Measurements from ENCODE around the gene DPP6. TPM values are rescaled to one million over a fixed set of nuclear protein-coding genes. Genes with fewer than 3 reads are reported as not detected.
A peak's percentile ranks its signal among the peaks of the same experiment; 100 is the strongest.

DPP6 gene
- total RNA-seq, 2 donors from 2014 or later = 0.05 to 38.7 TPM

DNA sequence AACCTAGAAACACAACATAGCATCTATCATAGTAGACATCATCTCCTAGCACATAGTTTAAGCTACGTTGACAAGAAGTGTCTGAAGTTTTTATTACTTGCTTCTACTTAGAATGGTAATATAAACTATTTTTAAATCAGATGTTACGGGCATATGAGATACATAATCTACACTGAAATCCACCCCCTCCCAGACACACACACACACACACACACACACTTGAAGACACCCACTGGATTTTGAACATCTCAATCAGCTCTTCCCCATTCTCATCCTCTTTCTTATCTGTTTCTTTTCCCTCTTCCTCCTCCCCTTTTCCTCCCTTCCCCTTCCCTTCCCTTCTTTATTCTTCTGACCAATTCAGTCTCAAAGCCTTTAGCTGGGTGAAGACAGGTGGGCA is 774.8 kb downstream of the DPP6 start:
- H3K4me1 ChIP-seq (replicated peaks) = no peaks in the 10 kb centered on the region
- 33% methylated on average over 2 of the region's 2 CpGs for WGBS

DNA sequence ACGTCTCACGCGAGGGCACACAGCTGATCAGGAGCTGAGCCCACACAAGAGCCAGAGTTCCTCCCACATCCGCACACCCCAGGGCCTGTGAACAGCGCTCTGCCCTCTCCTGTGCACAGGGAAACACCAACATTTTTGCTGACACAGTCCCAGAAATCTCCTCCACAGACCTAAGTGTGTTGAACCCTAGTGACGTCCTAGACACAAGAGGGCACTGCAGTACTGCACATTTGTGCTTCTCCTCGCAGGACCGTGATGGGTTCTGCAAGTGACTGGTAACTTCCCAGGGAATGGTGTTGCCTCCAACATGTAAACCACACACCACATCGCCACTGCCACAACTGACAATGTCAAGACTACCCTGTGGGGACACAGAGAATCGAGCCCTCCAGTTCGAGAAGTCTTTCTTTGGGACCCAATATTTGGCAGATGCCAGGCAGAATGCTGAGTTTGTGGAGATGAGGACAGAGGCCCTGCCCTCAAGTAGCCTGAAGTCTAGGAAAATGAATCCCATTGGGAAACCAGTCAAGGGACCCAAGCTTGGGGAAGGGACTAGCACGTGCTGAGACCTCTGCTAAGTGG is 780.5 kb downstream of the DPP6 start:
- H3K27ac ChIP-seq = no peak overlapping the region
- no peak overlapping the region for H3K4me3 ChIP-seq
- intact Hi-C loops (cut with DNase I) = no loop called here
- TF ChIP-seq POLR2A (IDR thresholded peaks at IDR 0.05) = no peak
- TF ChIP-seq, protein P1, sequence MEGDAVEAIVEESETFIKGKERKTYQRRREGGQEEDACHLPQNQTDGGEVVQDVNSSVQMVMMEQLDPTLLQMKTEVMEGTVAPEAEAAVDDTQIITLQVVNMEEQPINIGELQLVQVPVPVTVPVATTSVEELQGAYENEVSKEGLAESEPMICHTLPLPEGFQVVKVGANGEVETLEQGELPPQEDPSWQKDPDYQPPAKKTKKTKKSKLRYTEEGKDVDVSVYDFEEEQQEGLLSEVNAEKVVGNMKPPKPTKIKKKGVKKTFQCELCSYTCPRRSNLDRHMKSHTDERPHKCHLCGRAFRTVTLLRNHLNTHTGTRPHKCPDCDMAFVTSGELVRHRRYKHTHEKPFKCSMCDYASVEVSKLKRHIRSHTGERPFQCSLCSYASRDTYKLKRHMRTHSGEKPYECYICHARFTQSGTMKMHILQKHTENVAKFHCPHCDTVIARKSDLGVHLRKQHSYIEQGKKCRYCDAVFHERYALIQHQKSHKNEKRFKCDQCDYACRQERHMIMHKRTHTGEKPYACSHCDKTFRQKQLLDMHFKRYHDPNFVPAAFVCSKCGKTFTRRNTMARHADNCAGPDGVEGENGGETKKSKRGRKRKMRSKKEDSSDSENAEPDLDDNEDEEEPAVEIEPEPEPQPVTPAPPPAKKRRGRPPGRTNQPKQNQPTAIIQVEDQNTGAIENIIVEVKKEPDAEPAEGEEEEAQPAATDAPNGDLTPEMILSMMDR (IDR thresholded peaks at IDR 0.05) = peak in 2 of 4 experiments; percentile 21 to 33
- H3K36me3 ChIP-seq = no peaks in the 10 kb centered on the region
- DNase-seq (ENCODE audit: low spot score) = no peak
- no peaks in the 10 kb centered on the region for H3K27me3 ChIP-seq (replicated peaks; ENCODE audit: insufficient read depth)
- no peaks in the 10 kb centered on the region for H3K9me3 ChIP-seq
- H3K4me1 ChIP-seq (replicated peaks) = no peaks in the 10 kb centered on the region
- 65% methylated on average over 12 of the region's 12 CpGs for WGBS

More for the DNA sequence above, 774.8 kb downstream of the DPP6 start:
- TF ChIP-seq, protein P1 (IDR thresholded peaks at IDR 0.05) = no peak
- TF ChIP-seq POLR2AphosphoS5 (IDR thresholded peaks at IDR 0.05) (no peak), POLR2A (IDR thresholded peaks at IDR 0.05) (no peak)
- no peak overlapping the region for H3K27ac ChIP-seq
- no peaks in the 10 kb centered on the region for H3K36me3 ChIP-seq
- no peak for DNase-seq (ENCODE audit: low spot score)
- H3K27me3 ChIP-seq (replicated peaks; ENCODE audit: insufficient read depth) = no peaks in the 10 kb centered on the region
- H3K9me3 ChIP-seq = no peaks in the 10 kb centered on the region
- intact Hi-C loops (cut with DNase I) = no loop called here
- no peak overlapping the region for H3K4me3 ChIP-seq

GRCh38 chr7:154836021-154836448 is 783.8 kb downstream of the DPP6 start:
- Histone ChIP-seq H3K27ac (no peak overlapping the region), H3K4me3 (no peak overlapping the region), H3K9me3 (no peaks in the 10 kb centered on the region), H3K27me3 (replicated peaks; ENCODE audit: insufficient read depth) (no peaks in the 10 kb centered on the region), H3K4me1 (replicated peaks) (no peaks in the 10 kb centered on the region), H3K36me3 (no peaks in the 10 kb centered on the region)
- no peak for TF ChIP-seq POLR2AphosphoS5 (IDR thresholded peaks at IDR 0.05)
- TF ChIP-seq, protein P1 (IDR thresholded peaks at IDR 0.05) = no peak
- no peak for TF ChIP-seq POLR2A (IDR thresholded peaks at IDR 0.05)
- 68% methylated on average over 13 of the region's 13 CpGs for WGBS
- intact Hi-C loops (cut with DNase I) = no loop called here
- no peak for DNase-seq (ENCODE audit: low spot score)

DNA sequence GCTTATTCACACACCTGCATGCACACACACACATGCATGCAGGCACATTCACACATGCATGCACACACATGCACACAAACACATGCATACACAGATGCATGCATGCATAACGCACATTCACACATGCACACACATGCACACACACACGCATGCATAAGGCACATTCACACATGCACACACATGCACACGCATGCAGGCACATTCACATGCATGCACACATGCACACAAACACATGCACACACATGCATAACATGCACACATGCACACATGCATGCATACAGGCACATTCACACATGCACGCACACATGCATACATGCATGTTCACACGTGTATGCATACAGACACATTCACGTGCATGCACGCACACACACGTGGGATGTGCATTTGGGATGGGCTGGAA is 784.9 kb downstream of the DPP6 start:
- no peak for DNase-seq (ENCODE audit: low spot score)
- Histone ChIP-seq H3K9me3 (no peaks in the 10 kb centered on the region), H3K4me3 (no peak overlapping the region), H3K27ac (no peak overlapping the region), H3K4me1 (replicated peaks) (no peaks in the 10 kb centered on the region), H3K36me3 (no peaks in the 10 kb centered on the region), H3K27me3 (replicated peaks; ENCODE audit: insufficient read depth) (no peaks in the 10 kb centered on the region)
- 90% methylated on average over 8 of the region's 8 CpGs for WGBS
- TF ChIP-seq, protein P1 (IDR thresholded peaks at IDR 0.05) = no peak
- no peak for TF ChIP-seq POLR2AphosphoS5 (IDR thresholded peaks at IDR 0.05)
- TF ChIP-seq POLR2A (IDR thresholded peaks at IDR 0.05) = no peak
- intact Hi-C loops (cut with DNase I) = no loop called here

- intact Hi-C loops (cut with DNase I) = no loop called here
- 84% methylated on average over 5 of the region's 5 CpGs for whole genome bisulfite sequencing
- Histone ChIP-seq H3K4me3 (no peak overlapping the region), H3K27ac (no peak overlapping the region), H3K4me1 (replicated peaks) (no peaks in the 10 kb centered on the region), H3K36me3 (no peaks in the 10 kb centered on the region), H3K27me3 (replicated peaks; ENCODE audit: insufficient read depth) (no peaks in the 10 kb centered on the region), H3K9me3 (no peaks in the 10 kb centered on the region)
- TF ChIP-seq POLR2A (IDR thresholded peaks at IDR 0.05) (no peak), POLR2AphosphoS5 (IDR thresholded peaks at IDR 0.05) (no peak)
- TF ChIP-seq, protein P1 (IDR thresholded peaks at IDR 0.05) = no peak
- no peak for DNase-seq (ENCODE audit: low spot score)
These were observed 785.4 kb downstream of the DPP6 start for GRCh38 chr7:154837622-154838021.
